Esophagus mucosa (tissue), 1 donor: ENCODE results near the gene ZNF326. TPM values are rescaled to one million over a fixed set of nuclear protein-coding genes. Genes with fewer than 3 reads are reported as not detected.
A peak's percentile ranks its signal among the peaks of the same experiment; 100 is the strongest.
"Not testable (repeated sequence)": the region's sequence is repeated elsewhere in the genome, so short reads cannot be mapped to it uniquely, and the experiment has no call there.

Experiments used
- ATAC-seq: fragments of 200-7000 bp; cut with Tn5 transposase; one replicate; pipeline ENCODE4 v1.9.1; 2020
- total RNA-seq: library from RNA; stranded (reverse); gene quantifications from one replicate; pipeline ENCODE4 v1.2.4, GENCODE V29; 2023
- donor health status: DM: yes; HTN: yes; CAD: no.

The ZNF326 gene
- total RNA-seq, 1 donor from 2014 or later = 14.7 TPM

DNA sequence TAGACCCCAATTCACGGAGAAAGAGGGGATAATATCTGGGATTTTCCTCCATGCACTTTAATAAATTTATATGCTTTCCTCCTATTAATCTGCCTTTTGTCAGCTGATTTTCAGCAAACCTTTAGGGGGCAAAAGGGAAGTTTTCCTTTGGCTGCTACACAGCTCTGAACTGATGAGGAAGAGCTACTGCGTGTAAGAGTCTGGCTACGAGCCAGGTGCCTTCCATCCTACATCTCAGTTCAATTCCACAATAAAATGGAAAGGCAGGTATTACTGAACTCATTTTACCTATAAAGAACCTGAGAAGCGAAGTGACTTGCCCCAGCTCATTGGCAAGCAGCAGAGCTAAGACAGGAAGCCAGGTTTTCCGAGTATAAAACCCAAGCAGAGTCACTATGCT lies 28.3 kb upstream of the ZNF326 start:
- ATAC-seq = no peak

DNA sequence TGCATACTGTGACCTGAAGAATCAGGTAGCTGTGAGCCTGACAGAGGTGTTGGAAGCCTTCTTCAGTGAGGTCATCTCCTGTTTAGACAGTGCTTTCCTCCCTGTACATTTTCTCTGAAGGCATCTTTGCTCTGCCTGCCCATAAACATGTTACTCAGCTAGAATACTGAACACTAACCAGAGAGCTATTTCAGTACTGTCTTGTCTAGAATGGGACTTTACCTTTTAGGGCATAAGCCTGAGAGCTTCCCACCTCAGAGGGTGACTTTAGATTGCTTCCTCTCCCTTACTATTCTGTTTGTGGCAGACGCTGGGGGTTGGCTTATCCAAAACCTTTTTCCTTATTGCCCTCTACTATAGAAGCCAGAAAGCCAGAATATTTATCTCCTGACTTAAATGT lies 23.3 kb upstream of the ZNF326 start:
- ATAC-seq = peak; percentile 26

DNA sequence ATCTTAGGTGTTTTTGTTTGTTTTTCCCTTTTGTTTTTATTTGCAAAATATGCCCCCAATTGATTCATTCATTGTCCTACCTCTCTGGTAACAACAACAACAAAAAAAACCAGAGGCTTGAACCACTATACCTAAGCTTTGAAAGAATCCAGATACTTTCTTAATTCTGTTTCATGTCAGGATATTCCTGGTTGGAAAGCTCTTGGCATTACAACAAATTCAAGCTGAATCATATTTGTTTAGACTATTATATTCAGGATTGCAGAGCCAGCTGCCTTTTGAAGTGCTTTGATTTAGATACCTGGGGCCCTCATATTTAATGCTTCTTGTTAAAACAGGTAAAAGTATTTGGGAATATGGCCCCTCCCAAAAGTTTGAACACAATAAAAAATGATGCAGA lies 22.9 kb upstream of the ZNF326 start:
- no peak for ATAC-seq

- ATAC-seq = no peak
Measured at GRCh38 chr1:89973471-89974127, 21.3 kb upstream of the ZNF326 start.

- no peak for ATAC-seq
Measured at GRCh38 chr1:89974256-89974655, 20.7 kb upstream of the ZNF326 start.

DNA sequence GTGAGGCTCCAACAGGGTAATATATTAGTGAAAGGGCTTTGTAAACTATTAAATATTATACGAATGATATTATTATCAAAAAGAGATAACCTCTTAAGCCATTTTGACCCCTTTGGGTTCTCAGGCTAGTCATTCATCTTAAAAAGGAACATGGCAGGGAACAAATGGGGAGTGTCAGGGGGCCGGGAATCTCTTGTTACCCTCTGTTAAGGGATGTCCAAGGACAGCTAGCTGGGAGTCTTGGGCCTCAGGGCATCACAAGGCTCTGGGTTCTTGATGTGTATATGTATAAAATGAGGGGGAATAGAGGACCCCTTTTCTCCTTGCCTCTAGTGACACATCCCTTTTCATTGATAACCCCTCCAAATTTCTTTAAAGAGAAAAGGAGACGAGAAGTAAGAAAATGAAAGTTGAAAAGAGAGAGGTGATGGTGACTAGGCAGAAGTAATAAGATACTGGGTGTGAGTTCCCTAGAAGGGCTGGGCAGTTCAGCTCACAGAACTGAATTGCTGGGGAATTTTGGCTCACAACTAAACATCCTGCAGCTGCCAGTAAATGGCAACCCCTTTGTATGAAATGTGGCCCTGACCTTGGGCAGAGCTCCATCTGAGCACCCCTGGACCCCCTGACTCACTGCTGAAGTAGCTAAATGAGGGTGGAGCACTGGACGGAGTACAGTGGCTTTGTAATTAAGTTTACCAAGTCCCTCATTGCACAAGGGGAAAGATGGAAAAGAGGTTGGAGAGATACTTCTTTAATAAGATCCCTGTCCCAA lies 20.0 kb upstream of the ZNF326 start:
- ATAC-seq = peak; percentile 15

- ATAC-seq = no peak
Measured at GRCh38 chr1:89975540-89976125, 19.3 kb upstream of the ZNF326 start.

- ATAC-seq = no peak
Measured at GRCh38 chr1:89978755-89979154, 16.2 kb upstream of the ZNF326 start.

GRCh38 chr1:89980605-89981004 lies 14.3 kb upstream of the ZNF326 start:
- no peak for ATAC-seq

DNA sequence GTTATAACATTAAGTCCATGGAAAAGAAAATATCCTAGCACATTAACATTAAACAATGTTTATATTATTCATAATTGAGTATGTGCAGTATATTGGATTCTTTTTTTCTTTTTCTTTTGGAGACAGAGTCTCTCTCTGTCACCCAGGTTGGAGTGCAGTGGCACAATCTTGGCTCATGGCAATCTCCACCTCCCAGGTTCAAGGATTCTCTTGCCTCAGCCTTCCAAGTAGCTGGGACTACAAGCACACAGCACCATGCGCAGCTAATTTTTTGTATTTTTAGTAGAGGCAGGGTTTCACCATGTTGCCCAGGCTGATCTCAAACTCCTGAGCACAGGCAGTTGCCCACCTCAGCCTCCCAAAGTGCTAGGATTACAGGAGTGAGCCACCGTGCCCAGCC lies 12.1 kb upstream of the ZNF326 start:
- not testable (repeated sequence) for ATAC-seq

GRCh38 chr1:89984564-89985116 lies 10.3 kb upstream of the ZNF326 start:
- ATAC-seq = not testable (repeated sequence)

- no peak for ATAC-seq
Measured at GRCh38 chr1:89986020-89986419, 8.9 kb upstream of the ZNF326 start.

DNA sequence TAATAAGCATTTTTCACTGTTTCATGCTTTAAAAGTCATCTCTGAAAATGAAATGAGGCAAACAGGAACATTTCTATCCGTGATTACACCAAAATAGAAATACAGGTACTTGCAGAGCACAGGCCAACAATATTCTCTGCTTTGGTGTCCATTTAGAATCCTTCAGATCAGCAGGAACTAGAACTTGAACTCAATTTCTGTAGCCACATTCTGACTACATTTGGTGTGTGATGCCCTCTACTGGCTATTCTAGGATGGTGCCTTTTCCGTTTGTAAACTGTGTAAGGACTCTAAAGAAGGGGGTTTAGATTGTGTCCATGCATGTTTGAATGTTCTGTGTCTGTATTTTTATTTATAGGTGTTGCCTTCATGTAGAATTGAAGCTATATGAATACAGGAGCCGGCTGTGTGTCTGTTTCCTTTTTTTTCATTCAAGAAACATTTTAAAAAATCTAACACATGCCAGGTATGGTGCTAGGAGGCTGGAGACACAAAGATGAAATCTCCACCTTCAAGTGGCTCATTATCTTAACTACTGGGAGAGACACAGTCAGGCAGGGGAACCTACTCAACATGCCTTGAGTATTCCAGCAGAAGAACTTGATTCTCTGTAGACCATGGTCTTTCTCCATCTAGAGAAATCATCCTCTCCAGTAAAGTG lies 7.6 kb upstream of the ZNF326 start:
- peak; percentile 58 for ATAC-seq

DNA sequence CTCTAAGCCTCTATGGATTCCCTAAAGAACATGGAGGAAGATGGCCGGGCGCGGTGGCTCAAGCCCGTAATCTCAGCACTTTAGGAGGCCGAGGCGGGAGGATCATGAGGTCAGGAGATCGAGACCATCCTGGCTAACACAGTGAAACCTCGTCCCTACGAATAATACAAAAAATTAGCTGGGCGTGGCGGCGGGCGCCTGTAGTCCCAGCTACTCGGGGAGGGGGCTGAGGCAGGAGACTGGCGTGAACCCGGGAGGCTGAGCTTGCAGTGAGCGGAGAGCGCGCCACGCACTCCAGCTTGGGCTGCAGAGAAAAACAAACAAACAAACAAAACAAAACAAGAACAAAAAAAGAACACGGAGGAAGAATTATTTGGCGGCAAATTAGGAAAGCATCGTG lies 5.8 kb upstream of the ZNF326 start:
- ATAC-seq = no peak

DNA sequence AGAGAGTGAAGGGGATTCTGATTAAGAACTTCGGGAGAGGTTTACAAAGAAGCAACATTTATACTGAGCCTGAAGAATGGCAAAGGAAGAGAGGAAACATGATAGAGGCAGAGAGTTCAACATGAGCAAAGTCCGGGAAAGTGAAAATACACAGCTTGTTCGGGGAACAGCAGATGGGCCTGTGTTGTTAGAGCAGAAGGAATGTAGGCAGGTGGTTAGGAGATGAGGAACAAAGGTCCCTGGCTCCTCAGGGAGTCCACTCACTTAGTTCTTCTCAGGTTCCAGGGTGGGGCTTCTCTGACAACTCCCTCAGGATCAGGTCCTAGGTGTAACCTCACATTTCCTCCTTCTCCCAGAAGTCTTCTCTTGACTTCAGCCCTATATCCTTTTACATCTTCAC lies 5.1 kb upstream of the ZNF326 start:
- no peak for ATAC-seq

GRCh38 chr1:89990976-89991831 lies 3.7 kb upstream of the ZNF326 start:
- ATAC-seq = peak; percentile 47

GRCh38 chr1:89993541-89993940 lies 1.4 kb upstream of the ZNF326 start:
- ATAC-seq = no peak

GRCh38 chr1:89994231-89994804 lies 592 bp upstream of the ZNF326 start:
- no peak for ATAC-seq

DNA sequence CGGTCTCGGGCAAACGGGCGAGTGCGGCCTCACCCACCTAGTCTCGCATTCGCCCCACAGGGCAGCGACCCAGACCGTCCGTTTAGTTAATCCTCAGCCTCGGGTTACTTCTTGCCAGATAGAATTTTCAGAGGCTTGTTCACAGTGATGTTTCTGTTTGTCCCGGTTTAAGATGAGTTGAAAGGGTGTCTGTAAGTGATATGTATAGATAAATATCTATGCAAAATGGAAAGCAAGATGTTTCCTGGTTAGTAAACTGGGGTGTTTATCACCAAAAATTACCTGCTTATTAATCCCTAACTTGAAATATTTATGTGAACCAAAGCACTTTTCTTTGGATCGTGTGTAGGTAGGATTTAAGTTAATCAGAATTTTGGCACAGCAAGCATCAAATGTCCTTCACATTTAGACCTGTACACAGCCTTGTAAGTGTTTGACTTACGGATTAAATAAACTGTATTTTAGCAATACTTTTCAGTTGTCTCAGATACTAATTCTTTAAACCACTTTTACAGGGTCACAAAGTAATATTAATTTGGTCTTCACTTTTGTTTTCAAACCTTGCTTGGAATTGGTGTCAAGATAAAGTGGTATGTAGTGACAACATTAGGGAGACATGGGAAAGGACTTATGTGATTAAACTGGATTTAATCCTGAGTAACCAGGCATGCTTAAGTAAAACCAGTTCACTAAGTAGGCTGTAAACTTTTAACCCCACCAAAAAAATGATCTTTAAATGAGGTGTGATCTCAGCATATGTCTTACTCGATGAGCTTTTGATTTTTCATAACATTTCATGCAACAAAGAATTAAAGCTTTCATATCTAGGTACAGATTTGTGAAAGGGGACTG lies 914 bp downstream of the ZNF326 start:
- ATAC-seq = peak; percentile 45

DNA sequence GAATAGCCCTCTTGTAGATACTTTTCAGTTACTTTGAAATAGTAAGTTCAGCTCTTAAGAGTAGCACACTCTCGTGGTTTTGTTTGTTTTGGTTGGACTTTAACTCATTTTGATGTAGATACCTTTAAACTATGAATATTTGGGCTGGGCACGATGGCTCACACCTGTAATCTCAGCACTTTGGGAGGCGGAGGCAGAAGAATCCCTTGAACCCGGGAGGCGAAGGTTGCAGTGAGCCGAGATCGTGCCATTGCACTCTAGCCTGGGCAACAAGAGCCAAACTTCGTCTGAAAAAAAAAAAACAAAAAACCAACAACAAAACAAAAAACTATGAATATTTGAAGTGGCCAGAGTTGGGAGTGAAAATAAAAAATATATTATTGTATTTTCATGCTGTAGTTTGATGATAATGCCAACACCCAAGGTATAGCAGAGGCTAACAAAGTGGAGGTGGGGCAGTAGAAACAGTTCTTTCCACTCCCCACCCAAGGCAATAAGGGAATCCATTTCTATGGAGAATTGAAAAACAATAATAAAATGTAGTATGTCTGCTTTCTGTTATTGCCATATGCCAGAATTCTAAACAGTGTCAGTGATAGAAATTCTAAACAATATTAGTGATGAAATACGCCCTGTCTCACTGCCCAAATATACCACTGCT lies 1.7 kb downstream of the ZNF326 start:
- ATAC-seq = no peak
